DND-41 (cell line): ENCODE results near the gene TMED10.

ENCODE experiments used
- ATAC-seq: fragments of 200-7000 bp; cut with Tn5 transposase; 3 replicates; pipeline ENCODE4 v1.9.1; 2021; ENCODE audit warnings: low read depth; ENCODE audit not compliant: insufficient read depth
- DNase-seq: peaks from one replicate; pipeline ENCODE4 v3.0.0-alpha.2; 2020
- H2AFZ ChIP-seq: 2 replicates; pipeline ENCODE4 v1.6.0; 2012; ENCODE audit warnings: low read depth, low read length
- H3K27ac ChIP-seq: 2 replicates; pipeline ENCODE4 v1.5.1; 2012; ENCODE audit warnings: low read length, inconsistent platforms
- H3K27me3 ChIP-seq: fragments of 200-600 bp; sonication (generic); 2 replicates; pipeline ENCODE4 v1.6.0; 2012; ENCODE audit warnings: low read length, mild to moderate bottlenecking, inconsistent platforms; ENCODE audit not compliant: insufficient read depth, poor library complexity
- H3K36me3 ChIP-seq: 2 replicates; pipeline ENCODE4 v1.5.1; 2012; ENCODE audit warnings: low read length, inconsistent platforms; ENCODE audit not compliant: insufficient read depth
- H3K4me1 ChIP-seq: 2 replicates; pipeline ENCODE4 v1.5.1; 2012; ENCODE audit warnings: mild to moderate bottlenecking, low read length; ENCODE audit not compliant: insufficient read depth
- H3K4me2 ChIP-seq: 2 replicates; pipeline ENCODE4 v1.6.0; 2012; ENCODE audit warnings: mild to moderate bottlenecking, moderate library complexity, low read length, inconsistent platforms; ENCODE audit not compliant: insufficient read depth
- H3K4me3 ChIP-seq, 2 experiments: fragments of 200-600 bp in 1 of 2; shearing (Covaris generic) in 1 of 2; 2 replicates each; pipeline ENCODE4 v1.5.1; 2012 to 2016; ENCODE audit warnings: inconsistent platforms in 2 of 2, low read length in 2 of 2, mild to moderate bottlenecking in 2 of 2, low read depth in 1 of 2, moderate library complexity in 1 of 2
- H3K79me2 ChIP-seq: 2 replicates; pipeline ENCODE4 v1.6.0; 2012; ENCODE audit warnings: low read length, inconsistent platforms; ENCODE audit not compliant: insufficient read depth
- H3K9ac ChIP-seq: 2 replicates; pipeline ENCODE4 v1.6.0; 2012; ENCODE audit warnings: low read depth, mild to moderate bottlenecking, inconsistent platforms, low read length, moderate library complexity
- H3K9me3 ChIP-seq: 2 replicates; pipeline ENCODE4 v1.5.1; 2012; ENCODE audit warnings: low read length, moderate library complexity, mild to moderate bottlenecking, inconsistent platforms; ENCODE audit not compliant: insufficient read depth, severe bottlenecking
- H4K20me1 ChIP-seq: 2 replicates; pipeline ENCODE4 v1.6.0; 2012; ENCODE audit warnings: low read length; ENCODE audit not compliant: insufficient read depth
- CTCF ChIP-seq: IDR thresholded peaks from 2 replicates; pipeline ENCODE4 v1.5.1; 2012; ENCODE audit warnings: borderline replicate concordance, low read length, moderate library complexity, mild to moderate bottlenecking; ENCODE audit not compliant: poor library complexity, severe bottlenecking; ENCODE audit errors: extremely low read depth
- EZH2 ChIP-seq: IDR thresholded peaks from 3 replicates; pipeline ENCODE4 v1.6.1; 2012; ENCODE audit warnings: borderline replicate concordance, low read depth, mild to moderate bottlenecking, moderate library complexity, low read length, inconsistent platforms; ENCODE audit not compliant: severe bottlenecking

Gene TMED10

GRCh38 chr14:75217508-75218206 lies 41.2 kb upstream of the TMED10 start:
- peaks cover 5% of the 10 kb centered on the region for H3K27me3 ChIP-seq
- no peak overlapping the region for H2AFZ ChIP-seq
- no peaks in the 10 kb centered on the region for H4K20me1 ChIP-seq
- no peak for DNase-seq
- no peak overlapping the region for H3K27ac ChIP-seq
- H3K79me2 ChIP-seq: no peaks in the 10 kb centered on the region
- H3K9me3 ChIP-seq: no peaks in the 10 kb centered on the region
- no peak overlapping the region for H3K9ac ChIP-seq
- H3K36me3 ChIP-seq: no peaks in the 10 kb centered on the region
- H3K4me2 ChIP-seq: no peak overlapping the region
- TF ChIP-seq EZH2 (no peak), CTCF (no peak)
- no peak for ATAC-seq
- H3K4me1 ChIP-seq: no peaks in the 10 kb centered on the region
- H3K4me3 ChIP-seq: no peak overlapping the region

GRCh38 chr14:75216427-75217006 lies 40.1 kb upstream of the TMED10 start:
- Histone ChIP-seq H4K20me1 (no peaks in the 10 kb centered on the region), H3K4me2 (no peak overlapping the region), H3K4me3 (no peak overlapping the region), H2AFZ (no peak overlapping the region), H3K4me1 (no peaks in the 10 kb centered on the region), H3K27ac (no peak overlapping the region), H3K9me3 (no peaks in the 10 kb centered on the region), H3K79me2 (no peaks in the 10 kb centered on the region), H3K36me3 (no peaks in the 10 kb centered on the region), H3K27me3 (peaks cover 5% of the 10 kb centered on the region), H3K9ac (no peak overlapping the region)
- ATAC-seq: no peak
- DNase-seq: no peak
- TF ChIP-seq CTCF: no peak
- no peak for TF ChIP-seq EZH2

- Histone ChIP-seq H4K20me1 (no peaks in the 10 kb centered on the region), H3K27me3 (peaks cover 5% of the 10 kb centered on the region), H3K9me3 (no peaks in the 10 kb centered on the region), H3K27ac (no peak overlapping the region), H3K79me2 (no peaks in the 10 kb centered on the region), H3K9ac (no peak overlapping the region), H3K4me3 (no peak overlapping the region), H2AFZ (no peak overlapping the region), H3K4me2 (no peak overlapping the region), H3K36me3 (no peaks in the 10 kb centered on the region), H3K4me1 (no peaks in the 10 kb centered on the region)
- no peak for TF ChIP-seq EZH2
- TF ChIP-seq CTCF: no peak
- no peak for ATAC-seq
- DNase-seq: no peak
These were observed 39.1 kb upstream of the TMED10 start for GRCh38 chr14:75215520-75215919.
